ENCODE results near the gene FAM9B.

The FAM9B gene

DNA sequence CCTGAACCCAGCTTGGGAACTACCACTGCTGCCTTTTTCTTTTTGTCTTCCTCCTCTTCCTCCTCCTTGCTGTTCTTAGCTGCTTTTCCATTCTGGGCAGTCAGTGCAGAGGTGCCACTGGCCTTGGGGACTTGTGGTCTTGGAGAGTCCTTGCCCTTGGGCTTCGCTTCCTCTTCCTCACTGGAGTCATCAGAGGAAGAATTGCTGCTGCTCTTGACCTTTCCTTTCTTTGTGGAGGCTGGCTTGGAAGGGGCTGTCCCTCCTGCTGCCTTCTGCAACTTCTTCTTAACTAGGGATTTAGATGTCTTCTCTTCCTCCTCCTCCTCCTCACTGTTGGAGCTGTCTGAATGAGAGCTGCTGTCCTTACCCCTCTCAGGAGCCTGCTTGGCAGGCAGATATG is 53.2 kb downstream of the FAM9B start:
- DNase-seq (ENCODE audit: low spot score), result no peak

Data from AG08395 (cell line).